G401.6 (cell line): ENCODE data around the gene PLEKHA5.
"Not testable (repeated sequence)": the region's sequence is repeated elsewhere in the genome, so short reads cannot be mapped to it uniquely, and the experiment has no call there.

Source experiments
- FAIRE-seq: peaks from 2 replicates; lab custom pipeline; 2012; peaks lifted over from hg19 to GRCh38; lab: Jason Lieb, UNC

PLEKHA5 gene

DNA sequence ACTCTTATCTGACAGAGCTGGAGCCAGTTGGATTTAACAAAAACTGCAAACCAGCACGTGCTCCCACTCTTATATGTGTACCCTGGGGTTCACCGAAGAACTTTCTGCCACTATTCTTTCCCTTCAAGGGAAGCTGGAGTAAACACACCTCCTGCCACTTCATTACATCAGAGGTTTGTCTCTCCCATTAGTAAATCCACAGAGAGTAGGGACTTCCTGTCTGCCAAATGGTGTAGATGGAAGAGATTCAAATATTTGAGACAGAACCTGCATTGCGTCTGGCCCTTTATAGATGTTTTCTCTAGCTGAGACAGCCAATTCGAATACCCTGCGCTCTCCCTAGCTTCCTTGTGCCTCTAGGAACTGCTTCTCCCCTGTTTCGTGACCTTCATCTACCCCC lies 280.7 kb downstream of the PLEKHA5 start:
- FAIRE-seq, result no peak

- no peak for FAIRE-seq
These were observed 281.2 kb downstream of the PLEKHA5 start for GRCh38 chr12:19410629-19411185.

- no peak for FAIRE-seq
These were observed 282.0 kb downstream of the PLEKHA5 start for GRCh38 chr12:19411234-19412204.

DNA sequence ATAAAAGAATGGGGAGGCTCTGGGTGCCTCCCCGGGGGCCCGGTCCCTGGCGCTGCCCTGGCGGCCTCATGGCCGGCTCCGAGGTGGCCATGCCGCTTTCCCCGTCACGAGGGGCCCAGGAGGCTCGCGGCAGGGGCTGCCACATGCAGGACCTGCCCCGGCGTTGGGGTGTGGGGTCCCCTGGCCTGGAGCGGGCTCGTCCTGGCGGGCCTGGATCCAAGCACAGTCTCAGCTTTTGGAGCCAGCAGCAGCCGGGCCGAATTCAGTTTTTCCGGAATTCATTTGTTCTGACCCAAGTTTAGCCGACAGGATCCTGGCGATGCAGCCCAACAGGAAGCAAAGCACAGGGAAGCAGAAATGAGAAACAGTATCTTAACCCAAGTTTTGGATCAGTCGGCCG lies 283.3 kb downstream of the PLEKHA5 start:
- no peak for FAIRE-seq

- FAIRE-seq, result not testable (repeated sequence)
These were observed 284.0 kb downstream of the PLEKHA5 start for GRCh38 chr12:19413582-19413981.

DNA sequence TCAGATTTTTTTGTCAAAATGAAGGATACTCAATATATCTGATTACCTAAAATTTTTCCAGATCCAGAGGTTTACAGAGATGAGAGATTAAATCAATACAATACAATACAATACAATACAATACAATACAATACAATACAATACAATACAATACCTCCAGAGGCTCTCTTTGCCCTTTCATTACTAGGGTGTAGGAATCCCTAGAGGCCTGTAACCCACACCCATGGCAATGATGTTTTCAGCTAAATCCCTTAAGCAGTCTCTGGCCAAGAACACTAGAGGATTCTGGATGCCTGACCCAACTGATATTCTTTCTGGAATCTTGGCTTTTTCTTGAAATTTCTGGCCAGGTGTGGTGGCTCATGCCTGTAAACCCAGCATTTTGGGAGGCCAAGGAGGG lies 286.0 kb downstream of the PLEKHA5 start:
- no peak for FAIRE-seq

GRCh38 chr12:19419086-19419485 lies 289.6 kb downstream of the PLEKHA5 start:
- no peak for FAIRE-seq

- no peak for FAIRE-seq
These were observed 292.2 kb downstream of the PLEKHA5 start for GRCh38 chr12:19421503-19422282.

DNA sequence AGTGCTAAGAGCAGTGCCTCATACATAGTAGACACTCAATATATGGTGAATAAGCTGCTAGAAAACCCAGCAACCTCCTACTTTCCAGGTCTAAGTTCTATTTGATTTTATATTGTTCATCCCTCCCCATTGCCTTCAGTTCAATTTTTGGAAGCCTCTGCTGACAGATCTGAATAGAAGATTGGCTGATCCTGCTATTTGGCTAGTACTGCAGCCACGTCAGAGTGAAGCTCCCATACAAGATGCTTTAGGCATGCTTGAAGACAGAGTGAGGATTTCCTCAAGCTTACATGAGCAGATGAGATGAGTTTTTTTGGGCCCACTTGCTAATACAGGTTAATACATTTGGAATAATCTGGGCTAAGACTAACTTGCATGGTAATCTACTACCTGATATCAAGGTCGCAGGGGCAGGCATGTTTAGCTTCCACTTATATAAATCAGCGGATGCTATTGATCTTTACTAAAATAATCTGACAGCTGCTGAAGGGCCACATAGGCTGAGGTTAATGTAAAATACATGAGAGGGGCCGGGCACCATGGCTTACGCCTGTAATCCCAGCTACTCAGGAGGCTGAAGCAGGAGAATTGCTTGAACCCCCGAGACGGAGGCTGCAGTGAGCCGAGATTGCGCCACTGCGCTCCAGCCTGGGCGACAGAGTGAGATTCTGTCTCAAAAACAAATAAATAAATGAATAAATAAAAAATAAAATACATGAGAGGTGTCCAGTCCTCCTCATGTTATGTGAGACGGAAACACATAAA lies 293.8 kb downstream of the PLEKHA5 start:
- no peak for FAIRE-seq
